Dendritic cell treated with granulocyte-macrophage colony-stimulating factor and Interleukin-4, amounts not matched to agents 40 ng/mL and 50 ng/mL, for 4 days (primary cell): ENCODE measurements around the gene FAM131A.
A peak's percentile ranks its signal among the peaks of the same experiment; 100 is the strongest.

ENCODE experiments used
- H3K27ac Mint-ChIP-seq: one replicate; pipeline ENCODE4 v1.8.0; 2022; ENCODE audit warnings: mild to moderate bottlenecking, mixed read lengths
- H3K27me3 Mint-ChIP-seq: one replicate; pipeline ENCODE4 v1.8.0; 2022; ENCODE audit warnings: mild to moderate bottlenecking, mixed read lengths
- H3K36me3 Mint-ChIP-seq: one replicate; pipeline ENCODE4 v1.8.0; 2022; ENCODE audit warnings: low read depth, mixed read lengths
- H3K4me1 Mint-ChIP-seq: one replicate; pipeline ENCODE4 v1.8.0; 2022; ENCODE audit warnings: low read depth, mixed read lengths
- H3K4me3 Mint-ChIP-seq: one replicate; pipeline ENCODE4 v1.8.0; 2022; ENCODE audit warnings: mild to moderate bottlenecking, moderate library complexity, mixed read lengths
- H3K9me3 Mint-ChIP-seq: one replicate; pipeline ENCODE4 v1.8.0; 2022; ENCODE audit warnings: mixed read lengths
- intact Hi-C: fragments of 100-400 bp; cut with micrococcal nuclease; formaldehyde crosslinking; loops from one replicate; pipeline ENCODE4 v1.15.0; 2022

Gene FAM131A

DNA sequence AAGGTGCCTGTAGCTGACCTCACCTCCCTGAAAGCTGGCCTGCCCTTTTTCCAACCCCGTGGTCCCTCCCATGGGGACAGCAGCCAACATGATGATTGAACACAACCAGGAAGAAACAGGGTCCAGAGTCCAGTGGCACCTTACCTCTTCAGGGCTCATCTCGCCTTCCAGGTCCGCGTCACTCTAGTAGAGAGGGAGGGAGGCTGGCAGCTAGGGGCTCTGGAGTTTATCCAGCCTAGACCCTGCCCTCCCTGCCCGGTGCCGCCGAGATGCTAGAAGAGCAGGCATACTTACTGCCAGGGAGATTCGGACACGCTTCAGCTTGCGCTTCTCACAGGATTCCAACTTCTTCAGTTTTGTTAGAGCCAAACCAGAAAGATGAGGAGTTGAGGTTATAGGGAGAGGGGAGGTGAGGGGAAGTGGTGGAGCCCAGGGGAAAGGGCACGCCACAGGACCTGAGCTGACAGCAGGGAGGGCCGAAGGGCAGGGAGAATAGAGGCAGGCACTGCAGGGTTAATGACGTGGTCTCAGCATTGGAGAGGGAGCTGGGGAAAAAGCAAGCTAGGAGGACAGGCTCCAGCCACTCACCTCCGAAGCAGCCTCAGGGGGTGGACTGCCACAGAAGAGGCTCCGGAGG is 14.9 kb downstream of the FAM131A start:
- H3K4me1 Mint-ChIP-seq = peaks cover 12% of the 10 kb centered on the region
- H3K9me3 Mint-ChIP-seq = no peaks in the 10 kb centered on the region
- H3K27ac Mint-ChIP-seq = no peak overlapping the region
- no peak overlapping the region for H3K4me3 Mint-ChIP-seq
- H3K36me3 Mint-ChIP-seq = peaks cover 17% of the 10 kb centered on the region
- intact Hi-C loops = no loop called here
- no peaks in the 10 kb centered on the region for H3K27me3 Mint-ChIP-seq

GRCh38 chr3:184352897-184353545 is 15.6 kb downstream of the FAM131A start:
- intact Hi-C loops = no loop called here
- Mint-ChIP-seq H3K27me3 (no peaks in the 10 kb centered on the region), H3K36me3 (peaks cover 11% of the 10 kb centered on the region)

DNA sequence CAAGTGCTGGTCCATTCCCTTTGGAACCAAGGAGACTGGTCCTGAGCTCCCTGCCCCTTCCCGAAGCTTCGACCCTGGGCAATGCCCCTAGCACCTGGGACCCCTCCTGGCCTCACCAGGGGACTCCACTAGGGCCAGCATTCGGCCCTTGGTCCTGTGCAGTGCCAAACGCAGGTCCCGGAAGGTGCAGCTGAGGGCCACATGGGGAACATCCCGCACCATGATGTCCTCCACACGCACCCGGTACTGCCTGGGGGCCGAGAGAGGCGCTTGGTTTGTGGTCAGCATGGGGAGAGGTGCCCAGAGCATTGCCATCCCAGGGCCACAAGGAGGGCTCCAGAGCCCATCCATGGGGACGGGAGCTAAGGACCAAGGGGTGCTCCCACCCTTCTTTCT is 16.1 kb downstream of the FAM131A start:
- H3K4me3 Mint-ChIP-seq = no peak overlapping the region
- no peaks in the 10 kb centered on the region for H3K27me3 Mint-ChIP-seq
- peaks cover 11% of the 10 kb centered on the region for H3K36me3 Mint-ChIP-seq

More at GRCh38 chr3:184352897-184353545, 15.6 kb downstream of the FAM131A start:
- H3K27ac Mint-ChIP-seq = no peak overlapping the region
- peaks cover 5% of the 10 kb centered on the region for H3K4me1 Mint-ChIP-seq
- no peaks in the 10 kb centered on the region for H3K9me3 Mint-ChIP-seq
- no peak overlapping the region for H3K4me3 Mint-ChIP-seq

DNA sequence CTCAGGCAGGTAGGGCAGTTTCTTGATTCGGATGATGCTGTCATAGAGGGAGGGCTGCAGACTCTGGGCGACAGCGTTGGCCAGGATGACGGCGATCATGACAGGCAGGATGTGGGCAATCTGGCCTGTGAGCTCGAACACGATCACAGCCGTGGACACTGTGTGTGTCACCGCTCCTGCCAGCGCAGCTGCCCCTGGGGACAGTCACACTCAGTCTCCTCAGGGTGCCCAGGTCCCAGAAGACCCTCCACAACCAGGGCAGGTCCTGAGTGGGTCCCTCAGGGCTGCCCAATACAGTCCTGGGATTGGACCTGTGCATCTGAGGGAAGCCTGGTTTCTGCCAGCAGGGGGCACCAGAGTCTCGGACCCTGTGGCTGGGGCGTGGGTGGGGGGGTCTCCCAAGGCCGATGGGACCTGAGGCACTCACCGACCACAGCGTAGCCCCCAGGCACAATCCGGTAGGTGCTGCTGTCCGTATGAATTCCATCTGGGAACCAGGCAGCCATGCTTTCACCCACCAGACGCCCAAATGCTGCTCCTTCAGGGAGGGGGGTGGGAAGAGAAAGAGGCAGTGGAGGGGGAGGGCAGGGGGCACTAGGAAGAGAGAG is 16.8 kb downstream of the FAM131A start:
- H3K27me3 Mint-ChIP-seq = peaks cover 7% of the 10 kb centered on the region
- no peak overlapping the region for H3K27ac Mint-ChIP-seq
- H3K4me3 Mint-ChIP-seq = no peak overlapping the region
- H3K4me1 Mint-ChIP-seq = peaks cover 5% of the 10 kb centered on the region
- H3K9me3 Mint-ChIP-seq = no peaks in the 10 kb centered on the region
- intact Hi-C loops = no loop called here
- H3K36me3 Mint-ChIP-seq = peaks cover 11% of the 10 kb centered on the region

More for the DNA sequence above, 16.1 kb downstream of the FAM131A start:
- intact Hi-C loops = no loop called here
- H3K9me3 Mint-ChIP-seq = no peaks in the 10 kb centered on the region
- peaks cover 5% of the 10 kb centered on the region for H3K4me1 Mint-ChIP-seq
- no peak overlapping the region for H3K27ac Mint-ChIP-seq

GRCh38 chr3:184354754-184355153 is 17.4 kb downstream of the FAM131A start:
- intact Hi-C loops = no loop called here
- H3K27ac Mint-ChIP-seq = no peak overlapping the region

GRCh38 chr3:184355261-184356040 is 18.1 kb downstream of the FAM131A start:
- H3K27me3 Mint-ChIP-seq = peaks cover 14% of the 10 kb centered on the region
- H3K9me3 Mint-ChIP-seq = no peaks in the 10 kb centered on the region
- intact Hi-C loops = no loop called here
- H3K36me3 Mint-ChIP-seq = peaks cover 11% of the 10 kb centered on the region
- H3K4me1 Mint-ChIP-seq = peaks cover 13% of the 10 kb centered on the region
- no peak overlapping the region for H3K4me3 Mint-ChIP-seq
- H3K27ac Mint-ChIP-seq = peak overlapping the region; percentile 32

More at GRCh38 chr3:184354754-184355153, 17.4 kb downstream of the FAM131A start:
- H3K36me3 Mint-ChIP-seq = peaks cover 11% of the 10 kb centered on the region
- H3K4me1 Mint-ChIP-seq = peaks cover 6% of the 10 kb centered on the region
- H3K9me3 Mint-ChIP-seq = no peaks in the 10 kb centered on the region
- peaks cover 8% of the 10 kb centered on the region for H3K27me3 Mint-ChIP-seq
- H3K4me3 Mint-ChIP-seq = no peak overlapping the region

GRCh38 chr3:184357248-184358123 is 20.1 kb downstream of the FAM131A start:
- no peak overlapping the region for H3K4me3 Mint-ChIP-seq
- intact Hi-C loops = no loop called here
- H3K9me3 Mint-ChIP-seq = no peaks in the 10 kb centered on the region
- H3K36me3 Mint-ChIP-seq = peaks cover 8% of the 10 kb centered on the region
- H3K27ac Mint-ChIP-seq = no peak overlapping the region
- H3K27me3 Mint-ChIP-seq = peaks cover 21% of the 10 kb centered on the region
- peaks cover 26% of the 10 kb centered on the region for H3K4me1 Mint-ChIP-seq

DNA sequence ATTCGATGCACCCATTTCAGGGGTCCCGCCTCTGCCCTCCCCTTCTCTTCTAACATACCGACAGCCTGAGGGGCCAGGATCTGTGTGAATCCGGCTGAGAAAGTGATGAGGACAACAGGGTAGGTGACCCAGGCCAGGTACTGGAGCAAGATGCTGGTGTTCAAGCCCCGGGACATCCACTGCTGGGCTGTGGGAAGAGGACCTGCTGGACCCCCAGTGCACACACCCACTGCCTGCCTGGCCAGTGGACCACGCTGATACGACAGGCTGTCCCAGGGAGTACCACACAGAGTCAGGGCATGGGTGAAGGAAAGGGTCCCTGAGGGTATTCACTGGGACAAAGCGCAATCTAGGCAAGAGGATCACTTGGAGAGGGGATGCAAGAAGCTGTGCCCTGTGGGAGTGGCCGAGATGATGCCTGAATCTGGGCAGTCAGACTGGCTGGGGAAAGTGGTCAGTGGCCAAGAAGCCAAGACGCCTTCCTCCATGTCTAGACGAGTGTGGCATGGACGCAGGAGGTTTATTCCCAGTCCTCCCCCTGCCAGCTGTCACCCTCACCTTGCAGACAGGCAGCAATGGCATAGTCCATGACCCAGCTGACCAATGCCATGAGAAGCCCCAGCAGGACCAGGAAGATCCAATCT is 20.8 kb downstream of the FAM131A start:
- Mint-ChIP-seq H3K27me3 (peaks cover 21% of the 10 kb centered on the region), H3K4me3 (no peak overlapping the region), H3K36me3 (peaks cover 9% of the 10 kb centered on the region), H3K4me1 (peaks cover 30% of the 10 kb centered on the region), H3K27ac (no peak overlapping the region), H3K9me3 (no peaks in the 10 kb centered on the region)
- intact Hi-C loops = no loop called here

DNA sequence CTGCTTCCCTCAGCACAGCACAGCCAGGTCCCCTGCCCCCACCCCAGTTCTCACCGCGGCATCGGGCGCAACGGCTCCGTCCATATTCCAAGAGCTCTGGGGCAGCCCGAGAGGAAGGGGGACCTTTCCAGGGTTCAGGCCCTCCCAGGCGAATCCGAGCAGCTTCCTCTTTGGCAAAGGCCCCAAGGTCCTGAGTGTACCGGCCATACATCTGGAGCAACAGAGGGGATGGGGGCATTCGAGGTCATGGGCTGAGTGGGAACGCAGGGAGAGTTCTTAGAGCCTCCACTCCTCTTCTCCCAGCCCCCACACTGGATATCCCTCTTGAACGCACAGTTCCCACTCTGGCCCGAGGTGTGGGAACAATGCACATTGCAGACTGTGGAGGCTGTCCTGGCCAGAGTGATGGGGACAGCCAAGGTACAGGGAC is 21.5 kb downstream of the FAM131A start:
- Mint-ChIP-seq H3K4me1 (peaks cover 36% of the 10 kb centered on the region), H3K4me3 (no peak overlapping the region), H3K27ac (no peak overlapping the region), H3K27me3 (peaks cover 21% of the 10 kb centered on the region), H3K9me3 (no peaks in the 10 kb centered on the region), H3K36me3 (peaks cover 14% of the 10 kb centered on the region)
- intact Hi-C loops = no loop called here

GRCh38 chr3:184359610-184360009 is 22.2 kb downstream of the FAM131A start:
- H3K4me3 Mint-ChIP-seq = no peak overlapping the region
- intact Hi-C loops = no loop called here
- H3K27me3 Mint-ChIP-seq = peaks cover 21% of the 10 kb centered on the region
- H3K36me3 Mint-ChIP-seq = peaks cover 17% of the 10 kb centered on the region
- peaks cover 34% of the 10 kb centered on the region for H3K4me1 Mint-ChIP-seq
- no peaks in the 10 kb centered on the region for H3K9me3 Mint-ChIP-seq
- H3K27ac Mint-ChIP-seq = peak overlapping the region; percentile 1

- intact Hi-C loops = no loop called here
- peaks cover 21% of the 10 kb centered on the region for H3K27me3 Mint-ChIP-seq
- peaks cover 24% of the 10 kb centered on the region for H3K36me3 Mint-ChIP-seq
Measured at GRCh38 chr3:184360070-184360928, 22.9 kb downstream of the FAM131A start.

GRCh38 chr3:184360929-184361531 is 23.6 kb downstream of the FAM131A start:
- intact Hi-C loops = no loop called here
- H3K4me3 Mint-ChIP-seq = peak overlapping the region; percentile 86
- H3K27ac Mint-ChIP-seq = no peak overlapping the region
- H3K36me3 Mint-ChIP-seq = peaks cover 31% of the 10 kb centered on the region
- no peaks in the 10 kb centered on the region for H3K9me3 Mint-ChIP-seq
- peaks cover 37% of the 10 kb centered on the region for H3K4me1 Mint-ChIP-seq
- H3K27me3 Mint-ChIP-seq = peaks cover 21% of the 10 kb centered on the region

More at GRCh38 chr3:184360070-184360928, 22.9 kb downstream of the FAM131A start:
- peak overlapping the region; percentile 1 for H3K27ac Mint-ChIP-seq
- peaks cover 35% of the 10 kb centered on the region for H3K4me1 Mint-ChIP-seq
- H3K9me3 Mint-ChIP-seq = no peaks in the 10 kb centered on the region
- peak overlapping the region; percentile 86 for H3K4me3 Mint-ChIP-seq
